ENCODE data around the gene TNFAIP1.

- TF ChIP-seq CTCF (IDR thresholded peaks at IDR 0.05) (no peak), POLR2A (IDR thresholded peaks at IDR 0.05) (no peak)
These were observed 3.6 kb upstream of the TNFAIP1 start for GRCh38 chr17:28331891-28332420.
